K562 (cell line): ENCODE data around the gene GTPBP6. TPM values are rescaled to one million over a fixed set of nuclear protein-coding genes. Genes with fewer than 3 reads are reported as not detected.

Source experiments
- ATAC-seq: fragments of 200-7000 bp; cut with Tn5 transposase; 3 replicates; pipeline ENCODE4 v1.9.1; 2020; ENCODE audit warnings: moderate library complexity
- BruUV-seq: library from RNA; stranded (reverse); fragments of 400-500 nt; replicated peaks from 2 replicates; lab custom pipeline; 2021; lab: Mats Ljungman, UMichigan
- CTCF ChIA-PET: fragments of 300-600 bp; formaldehyde crosslinking; extraction: SDS; loops from one replicate; lab custom pipeline; 2021; ENCODE audit warnings: low intra/inter-chr PET ratio; lab: Yijun Ruan, JAX
- POLR2A ChIA-PET: fragments of 300-600, 350-650 bp; sonication (Branson Sonifier 250); formaldehyde crosslinking; extraction: SDS; loops from one replicate; lab custom pipeline; 2021; ENCODE audit warnings: antibody characterized with exemption, inconsistent platforms; lab: Yijun Ruan, JAX
- DNase-seq, 4 experiments: peaks; one replicate each; pipeline versions ENCODE4 v3.0.0 to v3.0.0-alpha.2; 2011 to 2018; ENCODE audit warnings: low spot score in 3 of 4, mixed read lengths in 3 of 4; ENCODE audit errors: extremely low read depth in 1 of 4
- FAIRE-seq: peaks from 2 replicates; lab custom pipeline; 2011; peaks lifted over from hg19 to GRCh38; lab: Jason Lieb, UNC
- H2AFZ ChIP-seq: 2 replicates; pipeline ENCODE4 v1.6.0; 2011; ENCODE audit warnings: low read depth, low read length, control low read depth, inconsistent platforms
- H3K27ac ChIP-seq: fragments of 200-600 bp; 3 replicates; pipeline ENCODE4 v1.8.0; 2011; ENCODE audit warnings: low read depth, mild to moderate bottlenecking, control low read depth, inconsistent platforms, low read length, moderate library complexity, mixed read lengths; ENCODE audit errors: extremely low read depth
- H3K27me3 ChIP-seq, 2 experiments: fragments of 300-600 bp in 1 of 2; 2 replicates in 1 of 2; 3 replicates in 1 of 2; pipeline versions ENCODE4 v1.6.0 to v1.8.0; 2011; ENCODE audit warnings: inconsistent platforms in 2 of 2, low read length in 2 of 2, mild to moderate bottlenecking in 1 of 2, mixed read lengths in 1 of 2, moderate library complexity in 1 of 2; ENCODE audit not compliant: control insufficient read depth in 2 of 2, insufficient read depth in 2 of 2
- H3K36me3 ChIP-seq: fragments of 300-600 bp; 3 replicates; pipeline ENCODE4 v1.8.0; 2011; ENCODE audit warnings: mild to moderate bottlenecking, low read length, inconsistent platforms; ENCODE audit not compliant: control insufficient read depth, insufficient read depth
- H3K4me1 ChIP-seq, 2 experiments: fragments of 200-600 bp in 1 of 2; replicated peaks in 1 of 2; 2 replicates in 1 of 2; 3 replicates in 1 of 2; pipeline versions ENCODE4 v1.5.1 to v1.8.0; 2011; ENCODE audit warnings: inconsistent platforms in 2 of 2, low read length in 2 of 2, mild to moderate bottlenecking in 1 of 2, mixed read lengths in 1 of 2, moderate library complexity in 1 of 2; ENCODE audit not compliant: control insufficient read depth in 2 of 2, insufficient read depth in 2 of 2
- H3K4me2 ChIP-seq: 2 replicates; pipeline ENCODE4 v1.6.1; 2011; ENCODE audit warnings: low read length, control low read depth, inconsistent platforms, mixed read lengths; ENCODE audit not compliant: insufficient read depth
- H3K4me3 ChIP-seq: fragments of 200-600 bp; sonication (generic), shearing (Covaris generic); 2 replicates; pipeline ENCODE4 v1.5.1; 2016; ENCODE audit warnings: control low read depth, inconsistent platforms
- H3K79me2 ChIP-seq: fragments of 200-600 bp; 3 replicates; pipeline ENCODE4 v1.8.0; 2011; ENCODE audit warnings: low read length, inconsistent platforms; ENCODE audit not compliant: control insufficient read depth, insufficient read depth
- H3K9ac ChIP-seq, 2 experiments: 2 replicates each; pipeline versions ENCODE4 v1.6.0 to v1.6.1; 2011; ENCODE audit warnings: low read depth in 2 of 2, low read length in 2 of 2, control low read depth in 1 of 2, inconsistent platforms in 1 of 2, mild to moderate bottlenecking in 1 of 2, mixed read lengths in 1 of 2; ENCODE audit not compliant: insufficient read depth in 1 of 2
- H3K9me1 ChIP-seq: one replicate; pipeline ENCODE4 v1.6.0; 2011; ENCODE audit warnings: inconsistent platforms, mild to moderate bottlenecking, low read length, moderate library complexity; ENCODE audit not compliant: control insufficient read depth, insufficient read depth
- H3K9me3 ChIP-seq: replicated peaks from 2 replicates; pipeline ENCODE4 v1.5.1; 2011; ENCODE audit warnings: low read depth, low read length, inconsistent platforms; ENCODE audit not compliant: control insufficient read depth, insufficient read depth
- H4K20me1 ChIP-seq: replicated peaks from 2 replicates; pipeline ENCODE4 v1.6.1; 2011; ENCODE audit warnings: low read length, inconsistent platforms, mixed read lengths; ENCODE audit not compliant: control insufficient read depth, insufficient read depth
- ATF7 ChIP-seq: fragments of 450-650 bp; IDR thresholded peaks from 2 replicates; pipeline ENCODE4 v1.7.1; 2014; ENCODE audit warnings: mild to moderate bottlenecking, moderate library complexity
- CBFB ChIP-seq: sonication (generic); formaldehyde crosslinking; IDR thresholded peaks from 2 replicates; pipeline ENCODE4 v1.4.0; 2020; ENCODE audit warnings: mild to moderate bottlenecking, missing genetic modification reagents
- CC2D1A ChIP-seq: fragments of 450-650 bp; IDR thresholded peaks from 2 replicates; pipeline ENCODE4 v1.6.1; 2017; ENCODE audit warnings: mild to moderate bottlenecking
- CHD1 ChIP-seq: fragments of 200-600 bp; sonication (generic); IDR thresholded peaks from one replicate; pipeline ENCODE4 v1.6.1; 2012; ENCODE audit warnings: mild to moderate bottlenecking, moderate library complexity, low read length, inconsistent platforms
- CHD4 ChIP-seq: fragments of 200-600 bp; sonication (generic); IDR thresholded peaks from 3 replicates; pipeline ENCODE4 v1.6.1; 2012; ENCODE audit warnings: low read depth, mild to moderate bottlenecking, mixed read lengths, low read length, inconsistent platforms; ENCODE audit not compliant: insufficient read depth, insufficient replicate concordance, poor library complexity, severe bottlenecking
- EWSR1 ChIP-seq: fragments of 450-650 bp; IDR thresholded peaks from 2 replicates; pipeline ENCODE4 v1.6.1; 2018; ENCODE audit warnings: borderline replicate concordance, mild to moderate bottlenecking, low read depth, moderate library complexity; ENCODE audit not compliant: partially characterized antibody
- JUN ChIP-seq, 2 experiments: sonication (generic) in 1 of 2; formaldehyde crosslinking in 1 of 2; IDR thresholded peaks; 2 replicates each; pipeline versions ENCODE4 v1.6.1 to v1.8.0; 2012 to 2022; ENCODE audit warnings: borderline replicate concordance in 2 of 2, mild to moderate bottlenecking in 2 of 2, improper control_type of control experiment in 1 of 2, low read depth in 1 of 2, low read length in 1 of 2, missing genetic modification reagents in 1 of 2
- LEF1 ChIP-seq: fragments of 450-650 bp; IDR thresholded peaks from 2 replicates; pipeline ENCODE4 v1.6.1; 2016; ENCODE audit warnings: mild to moderate bottlenecking
- MAFF ChIP-seq: IDR thresholded peaks from 2 replicates; pipeline ENCODE4 v1.6.1; 2012; ENCODE audit warnings: low read length, improper control_type of control experiment
- SNRNP70 ChIP-seq: fragments of 200-400 bp; formaldehyde crosslinking; optimal IDR thresholded peaks from 2 replicates; pipeline ENCODE3; 2017; ENCODE audit warnings: low read depth, low read length
- TEAD1 ChIP-seq, 2 experiments: fragments of 450-650 bp in 1 of 2; sonication (generic) in 1 of 2; formaldehyde crosslinking; IDR thresholded peaks; 2 replicates each; pipeline versions ENCODE4 v1.4.0 to v1.8.0; 2020 to 2022; ENCODE audit warnings: mild to moderate bottlenecking in 2 of 2, missing genetic modification reagents in 1 of 2
- ZKSCAN1 ChIP-seq: fragments of 150-350 bp; IDR thresholded peaks from 2 replicates; pipeline ENCODE4 v1.6.1; 2016; ENCODE audit warnings: low read depth, low read length
- ZNF24 ChIP-seq: fragments of 450-650 bp; IDR thresholded peaks from 2 replicates; pipeline ENCODE4 v1.6.1; 2016
- ZNF408 ChIP-seq: fragments of 250-450 bp; sonication (Bioruptor Pico); IDR thresholded peaks from 2 replicates; pipeline ENCODE4 v1.4.0; 2020; ENCODE audit warnings: low read depth, mild to moderate bottlenecking, moderate library complexity
- ZNF436 ChIP-seq: fragments of 250-450, 450-650 bp; sonication (Bioruptor Pico); formaldehyde crosslinking; IDR thresholded peaks from 2 replicates; pipeline ENCODE4 v1.7.0; 2020; ENCODE audit warnings: mild to moderate bottlenecking
- ZNF707 ChIP-seq: fragments of 250-450 bp; sonication (Bioruptor Pico); conservative IDR thresholded peaks from 2 replicates; pipeline ENCODE4 v1.8.0; 2022; ENCODE audit warnings: inconsistent platforms, mild to moderate bottlenecking, moderate library complexity
- WGBS: fragments of 100-300 bp; shearing (Covaris generic); methylation state at CpG from one replicate; pipeline ENCODE4 v1.1.6; 2016; ENCODE audit warnings: low coverage, mixed read lengths; ENCODE audit not compliant: insufficient coverage; ENCODE audit errors: missing lambda C conversion rate; 5-methylcytosine and 5-hydroxymethylcytosine counted together
- in situ Hi-C: fragments of 300-500 bp; cut with MboI; formaldehyde crosslinking; loops from 4 replicates; pipeline ENCODE4 v1.15.0; 2018; ENCODE audit warnings: inconsistent platforms, mixed read lengths
- intact Hi-C: fragments of 100-400 bp; cut with micrococcal nuclease; formaldehyde crosslinking; loops from 2 replicates; pipeline ENCODE4 v1.14.2; 2022
- polyA plus RNA-seq, 8 experiments: library from polyadenylated mRNA; depleted of rRNA in 4 of 8; stranded (reverse) in 5 of 8; unstranded in 3 of 8; fragments of >200 nt; fragmentation: Nextera tagmentation in 2 of 8; fragmentation: Illumina TruSeq in 1 of 8; extraction: Ambion mirVana in 2 of 8; extraction: Trizol in 1 of 8; gene quantifications; 2 replicates each; pipeline versions ENCODE4 v1.2.1 to v1.2.3, GENCODE V29; 2011 to 2014; ENCODE audit warnings: inconsistent platforms in 1 of 8, missing spikeins in 1 of 8
- total RNA-seq, 7 experiments: library from RNA; depleted of rRNA in 6 of 7; stranded (reverse); fragments of >200 nt in 6 of 7; fragmentation: Illumina TruSeq in 2 of 7; extraction: Trizol in 2 of 7; gene quantifications; 2 replicates each; pipeline versions ENCODE4 v1.2.1 to v1.2.3, GENCODE V29; 2011 to 2021; ENCODE audit warnings: low replicate concordance in 1 of 7
- TF ChIP-seq, protein P1 (sequence below): sonication (generic); IDR thresholded peaks from 2 replicates; pipeline ENCODE4 v1.6.1; 2016
- TF ChIP-seq, protein P2 (sequence below): sonication (generic); formaldehyde crosslinking; IDR thresholded peaks from 2 replicates; pipeline ENCODE4 v1.9.0; 2022; ENCODE audit warnings: mild to moderate bottlenecking, missing genetic modification reagents
- TF ChIP-seq, protein P3 (sequence below): fragments of 250-450 bp; sonication (Bioruptor Pico); IDR thresholded peaks from 2 replicates; pipeline ENCODE4 v1.4.0; 2020; ENCODE audit warnings: mild to moderate bottlenecking, moderate library complexity, borderline replicate concordance

Gene GTPBP6
- total and polyA plus RNA-seq, 9 of the 15 experiments (the other 6 are each of a cell fraction or from before 2014, with no cell fraction given), result 0.24 to 35.2 (median 8.0) TPM

DNA sequence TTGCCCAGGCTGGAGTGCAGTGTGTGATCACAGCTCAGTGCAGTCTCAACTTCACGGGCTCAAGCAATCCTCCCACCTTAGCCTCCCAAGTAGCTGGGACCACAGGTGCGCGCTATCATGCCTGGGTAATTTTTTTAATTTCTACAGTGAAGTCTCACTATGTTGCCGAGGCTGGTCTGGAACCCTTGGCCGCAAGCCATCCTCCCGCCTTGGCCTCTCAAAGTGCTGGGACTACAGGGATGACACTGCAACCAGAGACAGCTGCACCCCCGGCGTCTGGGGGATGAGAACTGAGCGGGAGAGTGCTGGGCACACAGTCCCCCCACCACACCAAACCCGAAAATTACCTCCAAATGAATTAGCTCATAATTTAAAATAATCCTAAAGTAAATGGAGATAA lies 33.1 kb upstream of the GTPBP6 start:
- DNase-seq (no peak), ATAC-seq (no peak), FAIRE-seq (no peak)
- Histone ChIP-seq H3K27ac (no peak overlapping the region), H3K4me3 (no peak overlapping the region), H3K9ac (no peak overlapping the region), H3K79me2 (no peaks in the 10 kb centered on the region), H3K9me1 (no peaks in the 10 kb centered on the region), H3K4me2 (no peak overlapping the region), H3K9me3 (no peaks in the 10 kb centered on the region), H4K20me1 (no peaks in the 10 kb centered on the region), H3K27me3 (no peaks in the 10 kb centered on the region), H3K36me3 (no peaks in the 10 kb centered on the region), H2AFZ (no peak overlapping the region), H3K4me1 (0 out of 5 replicates have a peak, but pooled peaks cover 0 to 4% of the 10 kb centered on the region in 2 experiments)
- WGBS, result 57% methylated on average over 5 of the region's 10 CpGs
- in situ Hi-C loops (no loop called here), intact Hi-C loops (no loop called here)
- BruUV-seq, result no TSS peak
- no peak for TF ChIP-seq LEF1
- TF ChIP-seq EWSR1, result no peak
- no peak for TF ChIP-seq ZNF24
- no peak for TF ChIP-seq SNRNP70
- TF ChIP-seq ATF7, result no peak
- TF ChIP-seq CBFB (CRISPR knock-in tag), result no peak
- TF ChIP-seq, protein P1, sequence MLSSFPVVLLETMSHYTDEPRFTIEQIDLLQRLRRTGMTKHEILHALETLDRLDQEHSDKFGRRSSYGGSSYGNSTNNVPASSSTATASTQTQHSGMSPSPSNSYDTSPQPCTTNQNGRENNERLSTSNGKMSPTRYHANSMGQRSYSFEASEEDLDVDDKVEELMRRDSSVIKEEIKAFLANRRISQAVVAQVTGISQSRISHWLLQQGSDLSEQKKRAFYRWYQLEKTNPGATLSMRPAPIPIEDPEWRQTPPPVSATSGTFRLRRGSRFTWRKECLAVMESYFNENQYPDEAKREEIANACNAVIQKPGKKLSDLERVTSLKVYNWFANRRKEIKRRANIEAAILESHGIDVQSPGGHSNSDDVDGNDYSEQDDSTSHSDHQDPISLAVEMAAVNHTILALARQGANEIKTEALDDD, result no peak
- TF ChIP-seq ZNF436 (CRISPR knock-in tag), result no peak
- TF ChIP-seq JUN (IDR thresholded peaks at IDR 0.05; ENCODE audit: borderline replicate concordance, low read depth, low read length), result no peak
- no peak for TF ChIP-seq JUN (CRISPR knock-in tag; IDR thresholded peaks at IDR 0.05; ENCODE audit: borderline replicate concordance)
- TF ChIP-seq CC2D1A, result no peak
- TF ChIP-seq, protein P2, sequence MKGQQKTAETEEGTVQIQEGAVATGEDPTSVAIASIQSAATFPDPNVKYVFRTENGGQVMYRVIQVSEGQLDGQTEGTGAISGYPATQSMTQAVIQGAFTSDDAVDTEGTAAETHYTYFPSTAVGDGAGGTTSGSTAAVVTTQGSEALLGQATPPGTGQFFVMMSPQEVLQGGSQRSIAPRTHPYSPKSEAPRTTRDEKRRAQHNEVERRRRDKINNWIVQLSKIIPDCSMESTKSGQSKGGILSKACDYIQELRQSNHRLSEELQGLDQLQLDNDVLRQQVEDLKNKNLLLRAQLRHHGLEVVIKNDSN (CRISPR knock-in tag), result no peak
- TF ChIP-seq ZNF707 (CRISPR knock-in tag), result no peak
- TF ChIP-seq, protein P3, sequence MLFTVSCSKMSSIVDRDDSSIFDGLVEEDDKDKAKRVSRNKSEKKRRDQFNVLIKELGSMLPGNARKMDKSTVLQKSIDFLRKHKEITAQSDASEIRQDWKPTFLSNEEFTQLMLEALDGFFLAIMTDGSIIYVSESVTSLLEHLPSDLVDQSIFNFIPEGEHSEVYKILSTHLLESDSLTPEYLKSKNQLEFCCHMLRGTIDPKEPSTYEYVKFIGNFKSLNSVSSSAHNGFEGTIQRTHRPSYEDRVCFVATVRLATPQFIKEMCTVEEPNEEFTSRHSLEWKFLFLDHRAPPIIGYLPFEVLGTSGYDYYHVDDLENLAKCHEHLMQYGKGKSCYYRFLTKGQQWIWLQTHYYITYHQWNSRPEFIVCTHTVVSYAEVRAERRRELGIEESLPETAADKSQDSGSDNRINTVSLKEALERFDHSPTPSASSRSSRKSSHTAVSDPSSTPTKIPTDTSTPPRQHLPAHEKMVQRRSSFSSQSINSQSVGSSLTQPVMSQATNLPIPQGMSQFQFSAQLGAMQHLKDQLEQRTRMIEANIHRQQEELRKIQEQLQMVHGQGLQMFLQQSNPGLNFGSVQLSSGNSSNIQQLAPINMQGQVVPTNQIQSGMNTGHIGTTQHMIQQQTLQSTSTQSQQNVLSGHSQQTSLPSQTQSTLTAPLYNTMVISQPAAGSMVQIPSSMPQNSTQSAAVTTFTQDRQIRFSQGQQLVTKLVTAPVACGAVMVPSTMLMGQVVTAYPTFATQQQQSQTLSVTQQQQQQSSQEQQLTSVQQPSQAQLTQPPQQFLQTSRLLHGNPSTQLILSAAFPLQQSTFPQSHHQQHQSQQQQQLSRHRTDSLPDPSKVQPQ, result no peak
- TF ChIP-seq CHD4, result no peak
- no peak for TF ChIP-seq CHD1
- no peak for TF ChIP-seq ZKSCAN1
- no peak for TF ChIP-seq ZNF408 (CRISPR knock-in tag)
- no peak for TF ChIP-seq TEAD1 (CRISPR knock-in tag; IDR thresholded peaks at IDR 0.05)
- TF ChIP-seq MAFF, result no peak
- POLR2A ChIA-PET, result no interaction called here
- CTCF ChIA-PET, result no interaction called here
